ENCODE data around the gene ARAP2. TPM values are rescaled to one million over a fixed set of nuclear protein-coding genes. Genes with fewer than 3 reads are reported as not detected.

The ARAP2 gene
- polyA plus RNA-seq, 1 donor (not counting 4 experiments of a cell fraction or from before 2014, with no cell fraction given) = 9.3 TPM

DNA sequence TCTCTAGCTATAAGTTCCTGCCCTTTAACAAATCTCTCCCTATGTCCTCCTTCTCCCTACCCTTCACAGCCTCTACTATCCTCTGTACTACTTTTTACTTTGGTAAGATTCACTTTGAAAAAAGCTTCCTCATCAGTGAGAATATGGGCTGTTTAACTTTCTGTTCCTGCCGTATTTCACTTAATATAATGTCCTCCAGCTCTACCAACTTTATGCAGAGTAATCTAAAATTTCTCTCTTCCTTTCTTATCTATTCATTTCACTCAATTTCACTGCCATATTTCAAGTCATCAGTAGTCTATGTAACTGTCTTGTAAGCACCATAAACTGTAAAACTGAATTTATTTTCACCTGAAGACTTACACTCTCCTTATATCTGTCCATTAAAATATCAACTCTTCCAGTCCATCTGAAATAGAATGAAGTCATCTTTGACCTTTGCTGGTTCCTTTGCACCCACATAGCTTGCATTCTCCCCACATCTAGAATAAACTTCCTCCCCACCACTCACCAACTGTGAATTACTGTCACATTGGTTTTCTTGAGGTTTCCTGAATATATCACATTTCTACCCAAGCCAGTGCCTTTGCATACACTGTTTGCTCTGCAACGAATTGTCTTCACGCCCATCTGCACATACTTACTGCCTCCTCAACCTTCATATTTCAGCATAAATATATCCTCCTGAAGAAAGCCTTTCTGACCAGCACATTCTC lies 54.6 kb downstream of the ARAP2 start:
- FAIRE-seq = no peak
- DNase-seq (ENCODE audit: low read depth, low spot score) = no peak
- no peak overlapping the region for H2AFZ ChIP-seq (ENCODE audit: control insufficient read depth, low read length)
- no peak for TF ChIP-seq EZH2 (IDR thresholded peaks at IDR 0.05; ENCODE audit: low read length)
- TF ChIP-seq, protein P1, sequence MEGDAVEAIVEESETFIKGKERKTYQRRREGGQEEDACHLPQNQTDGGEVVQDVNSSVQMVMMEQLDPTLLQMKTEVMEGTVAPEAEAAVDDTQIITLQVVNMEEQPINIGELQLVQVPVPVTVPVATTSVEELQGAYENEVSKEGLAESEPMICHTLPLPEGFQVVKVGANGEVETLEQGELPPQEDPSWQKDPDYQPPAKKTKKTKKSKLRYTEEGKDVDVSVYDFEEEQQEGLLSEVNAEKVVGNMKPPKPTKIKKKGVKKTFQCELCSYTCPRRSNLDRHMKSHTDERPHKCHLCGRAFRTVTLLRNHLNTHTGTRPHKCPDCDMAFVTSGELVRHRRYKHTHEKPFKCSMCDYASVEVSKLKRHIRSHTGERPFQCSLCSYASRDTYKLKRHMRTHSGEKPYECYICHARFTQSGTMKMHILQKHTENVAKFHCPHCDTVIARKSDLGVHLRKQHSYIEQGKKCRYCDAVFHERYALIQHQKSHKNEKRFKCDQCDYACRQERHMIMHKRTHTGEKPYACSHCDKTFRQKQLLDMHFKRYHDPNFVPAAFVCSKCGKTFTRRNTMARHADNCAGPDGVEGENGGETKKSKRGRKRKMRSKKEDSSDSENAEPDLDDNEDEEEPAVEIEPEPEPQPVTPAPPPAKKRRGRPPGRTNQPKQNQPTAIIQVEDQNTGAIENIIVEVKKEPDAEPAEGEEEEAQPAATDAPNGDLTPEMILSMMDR (optimal IDR thresholded peaks at IDR 0.05 in 1 of 3, IDR thresholded peaks at IDR 0.05 in 1 of 3, conservative IDR thresholded peaks at IDR 0.05 in 1 of 3; ENCODE audit: extremely low read depth in 1 of 3, insufficient read depth in 2 of 3, low read length in 3 of 3) = no peak
- no peak overlapping the region for H3K4me2 ChIP-seq (ENCODE audit: control insufficient read depth, extremely low read depth, insufficient read depth, low read depth, low read length)
- dilution Hi-C loops (cut with MboI; ENCODE audit: extremely low pct_ligation_motif_present, low sequenced_read_pairs) = no loop called here
- H3K4me1 ChIP-seq (ENCODE audit: control insufficient read depth, extremely low read depth, insufficient read depth, low read length) = no peaks in the 10 kb centered on the region
- H3K36me3 ChIP-seq (ENCODE audit: control insufficient read depth in 2 of 2, extremely low read depth in 1 of 2, insufficient read depth in 2 of 2, low read length in 2 of 2) = peaks cover 0 to 2% of the 10 kb centered on the region in 2 experiments
- no peaks in the 10 kb centered on the region for H3K79me2 ChIP-seq (ENCODE audit: control insufficient read depth, insufficient read depth, low read length)
- H3K27me3 ChIP-seq (ENCODE audit: control insufficient read depth, extremely low read depth, insufficient read depth, low read length) = no peaks in the 10 kb centered on the region
- no peak overlapping the region for H3K27ac ChIP-seq (ENCODE audit: control insufficient read depth, insufficient read depth, low read length)
- no peaks in the 10 kb centered on the region for H3K9me3 ChIP-seq (ENCODE audit: control insufficient read depth, low read depth, low read length)
- H4K20me1 ChIP-seq (ENCODE audit: control insufficient read depth, extremely low read depth, insufficient read depth, low read length) = no peaks in the 10 kb centered on the region
- no peak overlapping the region for H3K9ac ChIP-seq (ENCODE audit: control insufficient read depth, extremely low read depth, insufficient read depth, low read length)
- H3K9me1 ChIP-seq (ENCODE audit: control insufficient read depth, extremely low read depth, insufficient read depth, low read length) = no peaks in the 10 kb centered on the region
- H3K4me3 ChIP-seq (ENCODE audit: control insufficient read depth in 2 of 3, extremely low read depth in 1 of 3, insufficient read depth in 2 of 3, low read depth in 1 of 3, low read length in 3 of 3) = no peak overlapping the region

DNA sequence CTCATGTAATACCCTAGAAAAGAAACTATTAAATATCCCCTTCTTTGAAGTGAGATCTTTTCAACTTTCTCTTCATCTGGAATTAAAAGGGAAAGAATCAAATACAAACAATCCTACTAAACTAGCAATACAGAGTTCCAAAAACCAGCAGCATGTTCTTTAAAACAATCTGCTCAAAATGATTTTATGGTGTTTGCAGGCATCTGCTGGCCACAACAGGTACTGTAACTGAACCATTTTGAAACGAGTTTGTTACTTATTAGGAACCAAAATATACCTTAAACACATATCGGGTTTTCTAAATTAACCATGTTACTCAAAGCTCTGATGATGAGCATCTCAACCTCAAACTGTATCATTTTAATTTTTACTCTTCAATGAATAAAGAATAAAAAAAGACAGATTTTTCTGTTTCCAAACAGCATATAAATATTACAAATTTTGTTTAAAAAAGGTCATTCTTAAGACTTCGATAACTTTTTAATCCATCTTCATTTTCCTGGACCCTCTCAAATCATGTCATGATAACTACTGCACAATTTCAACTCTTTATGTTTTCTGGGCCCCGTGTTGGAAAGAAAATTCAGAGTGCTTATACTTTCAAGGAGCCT lies 56.5 kb downstream of the ARAP2 start:
- Histone ChIP-seq H3K36me3 (ENCODE audit: control insufficient read depth in 2 of 2, extremely low read depth in 1 of 2, insufficient read depth in 2 of 2, low read length in 2 of 2) (peaks cover 0 to 4% of the 10 kb centered on the region in 2 experiments), H3K9me3 (ENCODE audit: control insufficient read depth, low read depth, low read length) (no peaks in the 10 kb centered on the region), H3K27me3 (ENCODE audit: control insufficient read depth, extremely low read depth, insufficient read depth, low read length) (no peaks in the 10 kb centered on the region), H4K20me1 (ENCODE audit: control insufficient read depth, extremely low read depth, insufficient read depth, low read length) (no peaks in the 10 kb centered on the region), H2AFZ (ENCODE audit: control insufficient read depth, low read length) (no peak overlapping the region), H3K4me1 (ENCODE audit: control insufficient read depth, extremely low read depth, insufficient read depth, low read length) (no peaks in the 10 kb centered on the region), H3K27ac (ENCODE audit: control insufficient read depth, insufficient read depth, low read length) (no peak overlapping the region), H3K9ac (ENCODE audit: control insufficient read depth, extremely low read depth, insufficient read depth, low read length) (no peak overlapping the region), H3K4me3 (ENCODE audit: control insufficient read depth in 2 of 3, extremely low read depth in 1 of 3, insufficient read depth in 2 of 3, low read depth in 1 of 3, low read length in 3 of 3) (no peak overlapping the region), H3K79me2 (ENCODE audit: control insufficient read depth, insufficient read depth, low read length) (no peaks in the 10 kb centered on the region), H3K9me1 (ENCODE audit: control insufficient read depth, extremely low read depth, insufficient read depth, low read length) (no peaks in the 10 kb centered on the region), H3K4me2 (ENCODE audit: control insufficient read depth, extremely low read depth, insufficient read depth, low read depth, low read length) (no peak overlapping the region)
- FAIRE-seq (no peak), DNase-seq (ENCODE audit: low read depth, low spot score) (no peak)
- TF ChIP-seq, protein P1 (optimal IDR thresholded peaks at IDR 0.05 in 1 of 3, IDR thresholded peaks at IDR 0.05 in 1 of 3, conservative IDR thresholded peaks at IDR 0.05 in 1 of 3; ENCODE audit: extremely low read depth in 1 of 3, insufficient read depth in 2 of 3, low read length in 3 of 3) = peak in 2 of 3 experiments; percentile 49 to 60
- TF ChIP-seq EZH2 (IDR thresholded peaks at IDR 0.05; ENCODE audit: low read length) = no peak
- dilution Hi-C loops (cut with MboI; ENCODE audit: extremely low pct_ligation_motif_present, low sequenced_read_pairs) = no loop called here

Data from keratinocyte (primary cell).